ENCODE data around the gene PBX1.

Gene PBX1

GRCh38 chr1:164667600-164667999 is 108.6 kb downstream of the PBX1 start:
- no peak for DNase-seq (ENCODE audit: low spot score)

GRCh38 chr1:164668491-164669400 is 109.8 kb downstream of the PBX1 start:
- no peak for DNase-seq (ENCODE audit: low spot score)

GRCh38 chr1:164670026-164670425 is 111.0 kb downstream of the PBX1 start:
- no peak for DNase-seq (ENCODE audit: low spot score)

- DNase-seq (ENCODE audit: low spot score) = no peak
These were observed 111.8 kb downstream of the PBX1 start for GRCh38 chr1:164670786-164671185.

- DNase-seq (ENCODE audit: low spot score) = no peak
These were observed 112.5 kb downstream of the PBX1 start for GRCh38 chr1:164671323-164671965.

- no peak for DNase-seq (ENCODE audit: low spot score)
These were observed 113.1 kb downstream of the PBX1 start for GRCh38 chr1:164671966-164672571.

- DNase-seq (ENCODE audit: low spot score) = peak; percentile 59
These were observed 113.6 kb downstream of the PBX1 start for GRCh38 chr1:164672588-164672987.

GRCh38 chr1:164673584-164674214 is 114.7 kb downstream of the PBX1 start:
- no peak for DNase-seq (ENCODE audit: low spot score)

GRCh38 chr1:164675342-164675904 is 116.4 kb downstream of the PBX1 start:
- DNase-seq (ENCODE audit: low spot score) = peak; percentile 29

GRCh38 chr1:164678136-164678700 is 119.2 kb downstream of the PBX1 start:
- no peak for DNase-seq (ENCODE audit: low spot score)

GRCh38 chr1:164682570-164682969 is 123.6 kb downstream of the PBX1 start:
- DNase-seq (ENCODE audit: low spot score) = no peak

- DNase-seq (ENCODE audit: low spot score) = no peak
These were observed 124.3 kb downstream of the PBX1 start for GRCh38 chr1:164683235-164683634.

- no peak for DNase-seq (ENCODE audit: low spot score)
These were observed 126.5 kb downstream of the PBX1 start for GRCh38 chr1:164685266-164686035.

GRCh38 chr1:164687777-164688176 is 128.8 kb downstream of the PBX1 start:
- DNase-seq (ENCODE audit: low spot score) = no peak

GRCh38 chr1:164688791-164689190 is 129.8 kb downstream of the PBX1 start:
- no peak for DNase-seq (ENCODE audit: low spot score)

GRCh38 chr1:164689672-164690511 is 130.9 kb downstream of the PBX1 start:
- no peak for DNase-seq (ENCODE audit: low spot score)

GRCh38 chr1:164692420-164692819 is 133.4 kb downstream of the PBX1 start:
- no peak for DNase-seq (ENCODE audit: low spot score)

GRCh38 chr1:164693564-164694359 is 134.8 kb downstream of the PBX1 start:
- DNase-seq (ENCODE audit: low spot score) = no peak

GRCh38 chr1:164694505-164694904 is 135.5 kb downstream of the PBX1 start:
- no peak for DNase-seq (ENCODE audit: low spot score)
